Measurements from ENCODE around the gene C1QB.

The C1QB gene

DNA sequence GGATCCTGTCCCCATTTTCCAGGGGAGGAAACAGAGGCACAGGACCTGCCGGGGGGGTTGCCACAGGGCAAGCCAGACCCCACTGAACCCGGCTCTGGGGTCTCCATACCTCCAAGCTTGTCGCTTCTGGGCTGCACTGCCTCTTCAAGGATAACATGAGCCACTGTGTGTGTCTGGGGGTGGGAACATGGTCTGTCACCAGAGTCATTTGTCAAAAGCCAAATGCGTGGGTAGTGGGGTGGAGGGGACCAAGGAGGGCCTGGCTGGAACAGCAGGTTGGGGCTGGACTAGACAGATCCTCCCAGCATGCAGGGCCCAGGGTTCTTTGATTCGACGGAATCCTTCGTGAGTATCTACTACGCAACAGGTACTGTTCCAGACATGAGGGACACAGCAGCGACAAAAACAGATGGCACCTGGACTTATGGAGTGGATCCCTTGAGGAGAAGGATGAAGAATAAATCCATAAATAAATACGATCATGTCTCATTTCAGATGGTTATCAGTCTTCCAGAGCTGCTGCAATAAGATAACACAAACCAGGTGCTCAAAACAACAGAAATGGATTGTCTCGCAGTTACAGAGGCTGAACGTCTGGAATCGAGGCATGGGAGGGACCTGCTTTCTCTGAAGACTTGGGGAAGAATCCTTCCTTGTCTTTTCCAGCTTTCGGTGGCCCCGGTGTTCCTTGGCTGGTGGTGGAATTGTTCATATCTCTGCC is 28.7 kb downstream of the C1QB start:
- TF ChIP-seq, protein P1, sequence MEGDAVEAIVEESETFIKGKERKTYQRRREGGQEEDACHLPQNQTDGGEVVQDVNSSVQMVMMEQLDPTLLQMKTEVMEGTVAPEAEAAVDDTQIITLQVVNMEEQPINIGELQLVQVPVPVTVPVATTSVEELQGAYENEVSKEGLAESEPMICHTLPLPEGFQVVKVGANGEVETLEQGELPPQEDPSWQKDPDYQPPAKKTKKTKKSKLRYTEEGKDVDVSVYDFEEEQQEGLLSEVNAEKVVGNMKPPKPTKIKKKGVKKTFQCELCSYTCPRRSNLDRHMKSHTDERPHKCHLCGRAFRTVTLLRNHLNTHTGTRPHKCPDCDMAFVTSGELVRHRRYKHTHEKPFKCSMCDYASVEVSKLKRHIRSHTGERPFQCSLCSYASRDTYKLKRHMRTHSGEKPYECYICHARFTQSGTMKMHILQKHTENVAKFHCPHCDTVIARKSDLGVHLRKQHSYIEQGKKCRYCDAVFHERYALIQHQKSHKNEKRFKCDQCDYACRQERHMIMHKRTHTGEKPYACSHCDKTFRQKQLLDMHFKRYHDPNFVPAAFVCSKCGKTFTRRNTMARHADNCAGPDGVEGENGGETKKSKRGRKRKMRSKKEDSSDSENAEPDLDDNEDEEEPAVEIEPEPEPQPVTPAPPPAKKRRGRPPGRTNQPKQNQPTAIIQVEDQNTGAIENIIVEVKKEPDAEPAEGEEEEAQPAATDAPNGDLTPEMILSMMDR (IDR thresholded peaks at IDR 0.05), result no peak

DNA sequence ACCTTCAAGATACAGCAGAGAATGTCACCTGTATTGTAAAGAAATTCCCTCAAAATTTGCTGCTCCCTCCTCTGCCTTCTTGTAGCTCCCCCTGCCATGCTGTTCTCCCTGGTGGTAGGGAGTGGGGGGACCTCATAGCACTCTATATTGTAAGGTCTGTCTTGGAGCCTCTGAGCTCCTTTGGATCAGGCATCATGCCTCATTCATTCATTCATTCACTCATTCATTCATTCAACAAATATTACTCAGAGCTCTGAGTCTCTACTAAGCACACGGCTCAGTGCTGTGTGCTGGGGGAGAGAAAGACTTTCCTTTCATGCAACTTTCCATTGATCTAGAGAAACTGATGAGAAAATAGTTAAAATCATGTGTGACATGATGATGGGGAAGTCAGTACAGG is 30.5 kb downstream of the C1QB start:
- TF ChIP-seq, protein P1 (IDR thresholded peaks at IDR 0.05), result no peak

DNA sequence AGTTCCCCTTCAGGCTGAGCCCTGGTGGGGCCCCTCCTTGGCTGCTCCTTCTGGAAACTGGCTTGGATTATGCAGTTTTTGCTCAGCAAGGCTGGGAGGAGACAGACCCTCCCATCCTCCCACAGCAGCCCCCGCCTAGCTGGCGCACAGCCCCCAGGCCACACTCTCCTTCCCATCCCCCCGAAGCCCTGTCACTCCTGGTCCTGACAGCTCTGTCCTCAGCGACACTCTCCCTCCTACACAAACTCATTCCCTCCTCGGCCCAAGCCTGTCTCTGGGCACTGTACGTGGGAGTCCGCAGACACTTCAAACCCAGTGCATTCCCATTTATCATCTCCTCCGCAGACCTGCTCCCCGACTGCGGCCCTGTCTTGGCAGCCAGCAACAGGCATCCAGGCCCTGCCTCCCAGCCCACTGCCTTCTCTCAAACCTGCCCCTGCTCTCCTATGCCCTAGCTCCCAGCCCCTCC is 32.6 kb downstream of the C1QB start:
- TF ChIP-seq, protein P1 (IDR thresholded peaks at IDR 0.05), result no peak

DNA sequence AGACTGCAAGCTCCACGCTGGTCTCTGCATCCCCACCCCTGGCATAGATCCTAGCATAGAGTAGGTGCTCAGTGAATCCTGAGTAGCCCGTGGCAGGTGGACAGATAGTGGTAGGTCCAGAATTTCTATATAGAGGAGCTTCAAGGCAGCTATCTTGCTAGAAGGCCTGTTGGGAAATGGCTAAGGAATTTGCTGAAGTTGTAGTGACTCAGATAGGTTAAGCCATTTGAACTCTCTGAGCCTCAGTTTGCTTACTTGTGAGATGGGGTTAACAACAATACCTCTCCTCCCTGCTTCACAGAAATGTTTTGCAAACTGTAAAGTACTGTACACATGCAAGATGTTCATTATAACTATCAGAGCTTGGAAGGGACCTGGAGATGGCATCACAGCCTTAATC is 34.2 kb downstream of the C1QB start:
- TF ChIP-seq, protein P1 (IDR thresholded peaks at IDR 0.05), result no peak

DNA sequence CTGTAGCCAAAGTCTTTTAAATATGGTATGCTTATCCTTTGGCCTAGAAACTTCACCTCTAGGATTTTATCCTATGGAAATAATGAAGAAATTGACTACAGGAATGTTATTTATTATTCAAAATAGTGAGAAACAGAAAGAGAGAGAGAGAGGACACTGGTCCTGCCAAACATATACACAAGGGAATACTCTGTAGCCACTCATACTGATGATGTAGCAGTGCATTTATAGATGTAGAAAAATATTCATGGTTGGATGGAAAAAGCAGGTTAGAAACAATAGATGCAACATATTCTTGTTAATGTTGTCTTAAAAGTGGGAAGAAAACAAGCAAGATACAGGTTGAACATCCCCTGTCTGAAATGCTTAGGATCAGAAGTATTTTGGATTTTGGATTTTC is 35.4 kb downstream of the C1QB start:
- TF ChIP-seq, protein P1 (IDR thresholded peaks at IDR 0.05), result no peak

DNA sequence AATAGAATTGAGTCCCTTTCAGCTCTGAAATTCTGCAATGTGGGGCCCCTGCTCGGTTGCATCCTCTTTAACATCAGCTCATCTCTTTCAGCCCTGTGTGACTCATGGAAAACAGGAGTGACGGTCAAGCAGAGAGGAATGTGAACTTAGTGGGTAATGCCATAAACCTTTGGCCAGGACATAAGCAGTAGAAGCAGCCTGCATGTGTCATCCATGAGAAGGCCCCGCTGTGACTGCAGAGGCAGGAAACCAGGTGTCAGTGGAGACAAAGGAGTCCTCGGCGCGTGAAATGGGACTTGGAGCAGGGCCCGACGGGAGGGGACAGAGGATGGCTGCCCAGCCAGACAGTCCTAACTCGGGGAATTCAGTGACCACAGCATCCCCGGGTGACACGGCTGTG is 36.5 kb downstream of the C1QB start:
- TF ChIP-seq, protein P1 (IDR thresholded peaks at IDR 0.05), result no peak

DNA sequence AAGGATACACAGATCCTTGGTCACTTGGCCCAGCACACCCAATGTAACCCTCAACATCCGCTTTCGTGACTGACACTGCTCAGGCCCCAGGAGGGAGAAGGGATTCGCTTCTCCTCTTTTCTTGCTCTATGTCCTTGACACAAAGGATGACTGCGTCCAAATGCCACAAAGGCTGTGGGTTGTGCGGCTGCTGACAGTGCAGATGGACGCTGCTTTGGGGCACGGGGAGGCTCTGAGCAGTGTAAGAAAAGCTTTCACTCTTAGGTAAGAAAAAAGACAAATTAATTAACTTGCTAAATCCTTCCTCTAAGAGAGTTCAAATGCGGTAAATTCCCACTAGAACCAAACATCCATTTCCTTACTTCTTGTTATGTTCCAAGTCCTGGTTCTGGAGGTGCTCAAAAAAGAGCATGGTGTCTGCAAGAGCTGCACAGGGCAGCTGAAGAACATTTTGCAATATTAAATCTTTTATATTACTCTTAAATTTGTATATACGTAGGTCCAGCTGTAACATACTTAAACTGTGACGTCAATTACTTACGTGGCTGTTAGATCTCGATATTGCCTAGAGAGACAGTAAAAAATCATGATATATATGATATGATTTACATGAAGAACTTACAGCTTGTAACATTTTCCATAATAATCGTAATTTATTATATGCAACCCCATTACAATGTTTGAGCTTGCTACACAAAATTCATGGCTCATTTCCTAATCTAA is 38.2 kb downstream of the C1QB start:
- TF ChIP-seq, protein P1 (IDR thresholded peaks at IDR 0.05), result no peak
